ENCODE data around the gene PTPRN2. TPM values are rescaled to one million over a fixed set of nuclear protein-coding genes. Genes with fewer than 3 reads are reported as not detected.
A peak's percentile ranks its signal among the peaks of the same experiment; 100 is the strongest.
"Not testable (repeated sequence)": the region's sequence is repeated elsewhere in the genome, so short reads cannot be mapped to it uniquely, and the experiment has no call there.

PTPRN2 gene
- total RNA-seq, 1 donor from 2014 or later: 32.2 TPM

DNA sequence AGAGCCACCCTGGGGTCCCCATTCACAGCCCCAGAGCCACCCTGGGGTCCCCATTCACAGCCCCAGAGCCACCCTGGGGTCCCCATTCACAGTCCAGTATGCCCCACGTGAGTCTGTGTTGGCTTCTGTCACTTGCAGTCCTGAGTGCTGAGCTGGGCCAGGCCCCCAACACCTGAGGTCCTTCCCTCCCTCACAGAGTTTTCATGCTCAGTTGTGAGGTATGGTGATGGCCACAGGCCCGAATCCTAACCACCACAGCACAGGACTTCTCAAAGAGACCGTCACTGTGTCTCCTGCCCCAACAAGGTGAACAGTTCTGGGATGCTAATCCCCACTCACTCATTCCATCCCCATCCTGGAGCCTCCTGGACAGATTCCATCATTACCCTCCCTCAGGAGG lies 239.2 kb downstream of the PTPRN2 start:
- no peak overlapping the region for H3K4me3 Mint-ChIP-seq
- H3K9me3 Mint-ChIP-seq: no peaks in the 10 kb centered on the region
- no peak for DNase-seq (ENCODE audit: low read depth, low spot score)
- H3K27ac Mint-ChIP-seq (ENCODE audit: unreplicated experiment): no peak overlapping the region
- H3K4me1 Mint-ChIP-seq: no peaks in the 10 kb centered on the region
- peaks cover 57% of the 10 kb centered on the region for H3K27me3 Mint-ChIP-seq (ENCODE audit: low read depth)
- no peaks in the 10 kb centered on the region for H3K36me3 Mint-ChIP-seq (ENCODE audit: low read depth)
- no peak for TF ChIP-seq CTCF (conservative IDR thresholded peaks at IDR 0.05)

DNA sequence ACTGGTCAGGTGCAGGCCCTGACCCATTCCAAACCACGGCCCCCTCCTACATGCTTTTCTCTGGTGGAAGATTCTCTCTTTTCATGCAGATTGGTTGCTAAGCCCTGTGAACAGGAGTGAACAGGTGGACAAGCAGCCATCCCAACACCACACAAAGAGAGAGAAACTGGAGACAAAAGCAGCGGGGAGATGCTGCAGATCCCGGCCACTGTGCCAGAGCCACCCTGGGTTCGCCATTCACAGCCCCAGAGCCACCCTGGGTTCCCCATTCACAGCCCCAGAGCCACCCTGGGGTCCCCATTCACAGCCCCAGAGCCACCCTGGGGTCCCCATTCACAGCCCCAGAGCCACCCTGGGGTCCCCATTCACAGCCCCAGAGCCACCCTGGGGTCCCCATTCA lies 239.6 kb downstream of the PTPRN2 start:
- not testable (repeated sequence) for DNase-seq (ENCODE audit: low read depth, low spot score); H3K4me1 Mint-ChIP-seq; H3K27ac Mint-ChIP-seq (ENCODE audit: unreplicated experiment); H3K9me3 Mint-ChIP-seq; H3K36me3 Mint-ChIP-seq (ENCODE audit: low read depth); H3K4me3 Mint-ChIP-seq
- peaks cover 52% of the 10 kb centered on the region for H3K27me3 Mint-ChIP-seq (ENCODE audit: low read depth)

- Mint-ChIP-seq H3K9me3 (peaks cover 8% of the 10 kb centered on the region), H3K27me3 (ENCODE audit: low read depth) (peaks cover 33% of the 10 kb centered on the region), H3K36me3 (ENCODE audit: low read depth) (peaks cover 5% of the 10 kb centered on the region), H3K4me3 (no peak overlapping the region), H3K4me1 (no peaks in the 10 kb centered on the region), H3K27ac (ENCODE audit: unreplicated experiment) (no peak overlapping the region)
- DNase-seq (ENCODE audit: low read depth, low spot score): no peak
- TF ChIP-seq CTCF (conservative IDR thresholded peaks at IDR 0.05): no peak
Observed at GRCh38 chr7:158345731-158346130, 241.9 kb downstream of the PTPRN2 start.

DNA sequence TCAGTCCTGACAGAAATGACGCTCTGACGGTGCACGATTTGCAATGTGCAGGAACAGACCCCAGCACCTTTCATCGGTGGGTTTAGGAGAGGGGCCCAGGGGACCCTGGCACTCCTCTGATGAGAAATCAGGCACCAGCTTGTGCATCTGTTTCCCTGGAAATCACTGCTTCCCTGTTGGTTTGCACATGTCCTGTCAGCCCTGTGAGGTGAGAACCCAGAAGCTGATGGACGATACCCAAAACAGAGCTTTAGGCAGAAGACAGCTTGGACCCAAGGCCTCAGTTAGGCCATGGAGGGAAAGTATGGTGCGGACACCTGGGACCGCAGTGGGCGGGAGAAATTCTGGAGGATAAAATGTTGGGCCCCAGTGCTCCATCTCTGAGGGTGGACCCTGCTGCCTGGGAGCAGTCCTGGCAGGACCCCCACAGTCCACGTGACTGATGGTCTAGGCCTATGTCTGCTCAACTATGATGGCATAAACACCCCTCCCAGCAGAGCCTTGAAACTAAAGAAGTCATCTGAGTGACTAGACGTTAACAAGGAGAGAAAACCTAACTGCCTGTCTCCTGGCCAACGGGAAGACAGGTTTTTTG lies 242.8 kb downstream of the PTPRN2 start:
- no peak for DNase-seq (ENCODE audit: low read depth, low spot score)
- peaks cover 14% of the 10 kb centered on the region for H3K9me3 Mint-ChIP-seq
- peaks cover 24% of the 10 kb centered on the region for H3K27me3 Mint-ChIP-seq (ENCODE audit: low read depth)
- H3K27ac Mint-ChIP-seq (ENCODE audit: unreplicated experiment): no peak overlapping the region
- H3K4me3 Mint-ChIP-seq: no peak overlapping the region
- no peaks in the 10 kb centered on the region for H3K4me1 Mint-ChIP-seq
- no peak for TF ChIP-seq CTCF (conservative IDR thresholded peaks at IDR 0.05)
- peaks cover 14% of the 10 kb centered on the region for H3K36me3 Mint-ChIP-seq (ENCODE audit: low read depth)

- Mint-ChIP-seq H3K9me3 (peaks cover 14% of the 10 kb centered on the region), H3K27ac (ENCODE audit: unreplicated experiment) (no peak overlapping the region), H3K27me3 (ENCODE audit: low read depth) (peaks cover 23% of the 10 kb centered on the region), H3K36me3 (ENCODE audit: low read depth) (peaks cover 14% of the 10 kb centered on the region), H3K4me1 (no peaks in the 10 kb centered on the region), H3K4me3 (no peak overlapping the region)
- no peak for DNase-seq (ENCODE audit: low read depth, low spot score)
- TF ChIP-seq CTCF (conservative IDR thresholded peaks at IDR 0.05): no peak
Observed at GRCh38 chr7:158343936-158344455, 243.6 kb downstream of the PTPRN2 start.

DNA sequence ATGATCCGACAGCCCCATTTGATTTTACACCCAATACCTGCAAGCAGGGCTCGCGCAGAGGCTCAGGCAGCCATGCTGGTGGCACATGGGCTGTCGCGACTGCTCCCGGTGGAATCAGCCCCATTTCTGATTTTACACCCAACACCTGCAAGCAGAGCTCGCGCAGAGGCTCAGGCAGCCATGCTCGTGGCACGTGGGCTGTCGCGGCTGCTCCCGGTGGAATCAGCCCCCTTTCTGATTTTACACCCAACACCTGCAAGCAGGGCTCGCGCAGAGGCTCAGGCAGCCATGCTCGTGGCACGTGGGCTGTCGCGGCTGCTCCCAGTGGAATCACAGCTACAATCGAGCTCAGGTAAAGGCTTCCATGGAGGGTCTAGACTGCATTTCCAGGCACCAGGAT lies 244.1 kb downstream of the PTPRN2 start:
- no peak overlapping the region for H3K27ac Mint-ChIP-seq (ENCODE audit: unreplicated experiment)
- no peaks in the 10 kb centered on the region for H3K4me1 Mint-ChIP-seq
- no peak for TF ChIP-seq CTCF (conservative IDR thresholded peaks at IDR 0.05)
- DNase-seq (ENCODE audit: low read depth, low spot score): no peak
- no peak overlapping the region for H3K4me3 Mint-ChIP-seq
- peaks cover 14% of the 10 kb centered on the region for H3K9me3 Mint-ChIP-seq
- H3K27me3 Mint-ChIP-seq (ENCODE audit: low read depth): peaks cover 23% of the 10 kb centered on the region
- H3K36me3 Mint-ChIP-seq (ENCODE audit: low read depth): peaks cover 14% of the 10 kb centered on the region

DNA sequence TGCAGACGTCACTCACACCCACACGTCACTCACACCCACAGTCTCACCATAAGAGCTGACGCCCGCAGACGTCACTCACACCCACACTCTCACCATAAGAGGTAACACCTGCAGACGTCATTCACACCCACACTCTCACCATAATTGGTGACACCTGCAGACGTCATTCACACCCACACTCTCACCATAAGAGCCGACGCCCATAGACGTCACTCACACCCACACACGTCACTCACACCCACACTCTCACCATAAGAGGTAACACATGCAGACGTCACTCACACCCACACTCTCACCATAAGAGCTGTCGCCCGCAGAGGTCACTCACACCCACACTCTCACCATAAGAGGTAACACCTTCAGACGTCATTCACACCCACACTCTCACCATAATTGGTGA lies 246.5 kb downstream of the PTPRN2 start:
- not testable (repeated sequence) for H3K4me1 Mint-ChIP-seq; H3K4me3 Mint-ChIP-seq; H3K27me3 Mint-ChIP-seq (ENCODE audit: low read depth); DNase-seq (ENCODE audit: low read depth, low spot score); H3K27ac Mint-ChIP-seq (ENCODE audit: unreplicated experiment)
- Mint-ChIP-seq H3K36me3 (ENCODE audit: low read depth) (peaks cover 25% of the 10 kb centered on the region), H3K9me3 (peaks cover 25% of the 10 kb centered on the region)

DNA sequence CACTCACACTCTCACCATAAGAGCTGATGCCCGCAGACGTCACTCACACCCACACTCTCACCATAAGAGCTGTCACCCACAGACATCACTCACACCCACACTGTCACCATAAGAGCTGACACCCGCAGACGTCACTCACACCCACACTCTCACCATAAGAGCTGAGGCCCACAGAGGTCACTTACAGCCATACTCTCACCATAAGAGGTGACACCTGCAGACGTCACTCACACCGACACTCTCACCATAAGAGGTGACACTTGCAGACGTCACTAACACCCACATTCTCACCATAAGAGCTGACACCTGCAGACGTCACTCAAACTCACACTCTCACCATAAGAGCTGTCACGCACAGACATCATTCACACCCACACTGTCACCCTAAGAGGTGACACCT lies 250.7 kb downstream of the PTPRN2 start:
- H3K27me3 Mint-ChIP-seq (ENCODE audit: low read depth); DNase-seq (ENCODE audit: low read depth, low spot score); H3K4me1 Mint-ChIP-seq; H3K4me3 Mint-ChIP-seq; H3K27ac Mint-ChIP-seq (ENCODE audit: unreplicated experiment): not testable (repeated sequence)
- Mint-ChIP-seq H3K36me3 (ENCODE audit: low read depth) (peaks cover 39% of the 10 kb centered on the region), H3K9me3 (peaks cover 41% of the 10 kb centered on the region)

DNA sequence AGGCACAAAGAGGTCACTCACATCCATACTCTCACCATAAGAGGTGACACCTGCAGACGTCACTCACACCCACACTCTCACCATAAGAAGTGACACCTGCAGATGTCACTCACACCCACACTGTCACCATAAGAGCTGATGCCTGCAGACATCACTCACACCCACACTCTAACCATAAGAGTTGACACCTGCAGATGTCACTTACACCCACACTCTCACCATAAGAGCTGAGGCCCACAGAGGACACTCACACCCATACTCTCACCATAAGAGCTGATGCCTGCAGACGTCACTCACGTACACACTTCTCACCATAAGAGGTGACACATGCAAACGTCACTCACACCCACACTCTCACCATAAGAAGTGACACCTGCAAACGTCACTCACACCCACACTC lies 255.1 kb downstream of the PTPRN2 start:
- not testable (repeated sequence) for H3K4me1 Mint-ChIP-seq; H3K4me3 Mint-ChIP-seq; H3K27me3 Mint-ChIP-seq (ENCODE audit: low read depth); DNase-seq (ENCODE audit: low read depth, low spot score)
- H3K27ac Mint-ChIP-seq (ENCODE audit: unreplicated experiment): peak overlapping the region; percentile 60
- H3K9me3 Mint-ChIP-seq: peaks cover 32% of the 10 kb centered on the region
- peaks cover 31% of the 10 kb centered on the region for H3K36me3 Mint-ChIP-seq (ENCODE audit: low read depth)
